GM10248 (cell line): ENCODE measurements around the gene LAPTM5.

Source experiments
- CTCF ChIA-PET: fragments of 300-600 bp; sonication (Branson Sonifier 250); formaldehyde crosslinking; extraction: SDS; loops from one replicate; lab custom pipeline; 2021; ENCODE audit warnings: antibody characterized with exemption; lab: Yijun Ruan, JAX
- POLR2A ChIA-PET: fragments of 350-650 bp; sonication (Branson Sonifier 250); formaldehyde crosslinking; extraction: SDS; loops from one replicate; lab custom pipeline; 2020; ENCODE audit warnings: antibody characterized with exemption; lab: Yijun Ruan, JAX
- DNase-seq: peaks from one replicate; pipeline ENCODE4 v3.0.0; 2012; ENCODE audit errors: extremely low spot score
- CTCF ChIP-seq: IDR thresholded peaks from 2 replicates; pipeline ENCODE4 v1.5.1; 2012; ENCODE audit warnings: mild to moderate bottlenecking, low read depth; ENCODE audit errors: extremely low read depth, missing control alignments, control extremely low read depth

The LAPTM5 gene

GRCh38 chr1:30730346-30731108 lies 27.0 kb downstream of the LAPTM5 start:
- CTCF ChIA-PET, result interaction anchor here (0.8 to 19.1 kb wide), 6 partner anchors 10 to 198 kb away, joined by 3 to 611 read pairs (median 6); no protein-coding TSS in a partner anchor
- DNase-seq, result no peak
- POLR2A ChIA-PET, result interaction anchor here (0.9 to 1.3 kb wide), 3 partner anchors 9 to 13 kb away, joined by 3 to 9 read pairs (median 4); no protein-coding TSS in a partner anchor
- TF ChIP-seq CTCF, result no peak

DNA sequence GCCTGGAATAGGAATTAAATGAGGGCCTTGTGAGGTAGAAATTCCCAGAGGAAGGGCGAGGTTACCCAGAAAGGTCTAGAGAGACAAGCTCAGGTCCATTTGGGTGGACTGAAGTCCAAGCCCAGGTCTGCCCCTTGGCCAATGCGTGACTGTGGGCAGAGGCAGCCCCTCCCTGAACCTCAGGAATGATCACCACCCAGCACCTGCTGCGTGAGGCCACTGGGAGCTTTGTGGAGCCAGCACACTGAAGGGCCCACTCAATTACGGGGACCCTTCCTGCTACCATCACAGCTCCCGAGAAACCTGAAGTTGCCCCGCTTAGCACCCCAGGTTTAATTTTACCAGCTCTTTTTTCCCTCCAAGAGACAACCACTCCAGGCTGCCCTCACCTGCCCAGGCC lies 27.7 kb downstream of the LAPTM5 start:
- ChIA-PET POLR2A (interaction anchor here (0.6 to 1.2 kb wide), 3 partner anchors 8 to 28 kb away, joined by 3 to 9 read pairs (median 3); partner anchors contain the start of gene LAPTM5), CTCF (interaction anchor here (0.8 to 19.1 kb wide), 6 partner anchors 10 to 199 kb away, joined by 3 to 611 read pairs (median 6); no protein-coding TSS in a partner anchor)
- no peak for DNase-seq
- TF ChIP-seq CTCF, result no peak

DNA sequence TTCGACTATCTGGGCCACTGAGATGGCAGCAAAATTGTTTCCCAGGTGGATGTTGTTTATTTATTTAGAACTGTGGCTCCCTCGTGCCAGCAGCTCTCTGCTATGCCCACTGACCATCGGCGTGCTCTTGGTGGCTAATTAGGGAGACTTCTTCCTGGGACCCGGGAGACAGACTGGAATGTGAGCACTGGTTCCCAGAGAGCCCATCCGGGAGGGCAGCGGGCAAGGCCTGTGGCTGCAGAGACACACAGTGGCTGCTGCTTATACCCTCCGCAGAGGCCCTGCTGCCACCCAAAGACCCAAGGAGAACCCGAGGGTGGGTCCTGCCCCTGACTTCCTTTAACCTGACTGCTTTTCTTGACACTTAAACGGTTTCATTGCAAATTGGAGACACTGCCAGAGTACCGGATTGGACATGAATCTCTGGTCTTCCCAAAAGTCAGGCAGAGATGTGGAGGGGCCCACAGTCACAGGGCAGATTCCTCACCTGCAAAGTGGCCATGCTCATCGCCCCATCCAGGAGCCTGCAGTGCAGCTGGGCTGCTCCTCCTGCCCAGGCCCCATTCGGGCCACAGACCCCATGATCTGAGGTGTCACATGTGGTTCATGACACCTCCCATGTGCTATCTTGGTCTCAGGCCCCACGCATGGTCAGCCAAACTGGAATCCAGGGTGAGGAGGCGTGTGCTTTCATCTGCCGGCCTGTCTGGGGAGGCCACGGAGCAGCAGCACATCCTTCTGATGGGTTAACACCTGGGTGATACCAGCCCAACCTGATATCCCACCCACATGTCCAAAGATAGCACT lies 28.5 kb downstream of the LAPTM5 start:
- no peak for TF ChIP-seq CTCF
- no peak for DNase-seq
- CTCF ChIA-PET, result interaction anchor here (1.0 to 19.1 kb wide), 5 partner anchors 9 to 199 kb away, joined by 3 to 611 read pairs (median 9); no protein-coding TSS in a partner anchor
- POLR2A ChIA-PET, result interaction anchor here (1.2 to 1.5 kb wide), 3 partner anchors 8 to 14 kb away, joined by 4 to 9 read pairs (median 8); no protein-coding TSS in a partner anchor

DNA sequence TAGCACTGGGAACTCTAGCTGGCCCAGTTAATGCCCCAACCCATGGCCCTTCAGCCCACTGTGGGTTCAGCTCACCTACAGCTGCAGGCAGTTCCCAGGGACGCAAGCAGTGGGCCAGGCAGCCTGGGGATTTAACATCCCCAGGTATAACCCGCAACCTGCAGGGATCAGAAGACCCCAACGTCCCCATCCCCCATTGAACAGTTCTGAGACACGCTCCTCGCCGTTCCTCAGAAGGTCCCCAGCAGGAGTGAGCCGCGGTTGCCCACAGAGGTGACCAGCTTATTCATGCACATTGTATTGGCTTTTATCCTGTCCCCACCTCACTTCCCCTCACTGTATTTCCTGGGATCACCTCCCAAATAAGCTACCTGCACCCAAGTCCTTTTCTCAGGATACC lies 29.2 kb downstream of the LAPTM5 start:
- POLR2A ChIA-PET, result interaction anchor here (1.3 to 1.5 kb wide), 2 partner anchors 9 kb away, joined by 4 to 8 read pairs; no protein-coding TSS in a partner anchor
- CTCF ChIA-PET, result interaction anchor here (1.0 to 19.1 kb wide), 6 partner anchors 8 to 200 kb away, joined by 4 to 611 read pairs (median 6); no protein-coding TSS in a partner anchor
- no peak for TF ChIP-seq CTCF
- DNase-seq, result no peak

DNA sequence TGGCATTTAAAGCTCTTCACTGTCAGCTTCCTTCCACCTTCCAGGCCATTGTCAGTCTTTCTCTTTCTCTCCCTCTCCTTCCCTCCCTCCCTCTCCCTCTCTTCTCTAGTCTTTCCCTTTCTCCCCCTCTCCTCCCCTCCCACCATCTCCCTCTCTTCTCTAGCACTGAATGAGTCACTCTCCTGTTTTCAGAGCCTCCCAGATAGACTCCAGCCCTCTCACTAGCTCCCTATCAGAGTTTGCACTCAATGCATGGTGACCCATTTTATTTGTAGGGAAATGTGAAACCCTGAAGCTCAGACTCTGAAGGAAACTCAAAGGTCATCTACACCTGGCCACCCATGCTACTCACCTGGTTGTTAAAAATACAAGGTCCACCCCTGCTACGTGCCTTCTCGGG lies 29.8 kb downstream of the LAPTM5 start:
- ChIA-PET POLR2A (interaction anchor here (1.3 to 1.5 kb wide), 2 partner anchors 9 kb away, joined by 4 to 8 read pairs; no protein-coding TSS in a partner anchor), CTCF (interaction anchor here (0.6 to 19.1 kb wide), 8 partner anchors 8 to 201 kb away, joined by 3 to 611 read pairs (median 6); partner anchors contain the start of gene LAPTM5)
- TF ChIP-seq CTCF, result no peak
- DNase-seq, result no peak
